ENCODE data around the gene GGTLC1. TPM values are rescaled to one million over a fixed set of nuclear protein-coding genes. Genes with fewer than 3 reads are reported as not detected.
A peak's percentile ranks its signal among the peaks of the same experiment; 100 is the strongest.

The GGTLC1 gene
- total and polyA plus RNA-seq, 2 of the 8 experiments (the other 6 are each of a cell fraction or from before 2014, with no cell fraction given) = not detected

GRCh38 chr20:24004471-24004870 is 15.9 kb upstream of the GGTLC1 start:
- H4K5ac ChIP-seq (ENCODE audit: insufficient read length, low read depth, low read length) = no peak overlapping the region
- H2BK5ac ChIP-seq (ENCODE audit: low read depth, low read length) = no peak overlapping the region
- H3K14ac ChIP-seq (ENCODE audit: insufficient read length) = no peak overlapping the region
- no peak overlapping the region for H3K56ac ChIP-seq (replicated peaks; ENCODE audit: insufficient read length, low read depth, low read length)
- H3K23me2 ChIP-seq (ENCODE audit: low read depth, low read length) = peaks cover 3% of the 10 kb centered on the region; the same call in 1 of the 2 replicates
- no peaks in the 10 kb centered on the region for H3K79me2 ChIP-seq (ENCODE audit: control insufficient read depth in 1 of 2, insufficient read depth in 2 of 2, low read length in 2 of 2)
- H3K4me2 ChIP-seq (ENCODE audit: insufficient read depth in 1 of 2, low read depth in 2 of 2, low read length in 2 of 2) = peak overlapping the region in 1 of 2 experiments; percentile 1; a peak in 1 of 4 replicates
- H4K91ac ChIP-seq (replicated peaks; ENCODE audit: insufficient read length, low read length) = no peak overlapping the region
- CTCF ChIA-PET (ENCODE audit: partially characterized antibody) = interaction anchor here (0.9 kb wide), 1 partner anchor 67 kb away, joined by 3 read pairs; no protein-coding TSS in a partner anchor
- H3K4me3 ChIP-seq (ENCODE audit: extremely low read depth in 1 of 4, insufficient read depth in 2 of 4, low read depth in 3 of 4, low read length in 4 of 4) = no peak overlapping the region
- no peaks in the 10 kb centered on the region for H3K79me1 ChIP-seq (ENCODE audit: low read depth, low read length)
- H3K18ac ChIP-seq (ENCODE audit: extremely low read depth, low read length) = no peak overlapping the region
- H3K4me1 ChIP-seq (replicated peaks in 1 of 4; ENCODE audit: control insufficient read depth in 3 of 4, insufficient read depth in 4 of 4, low read length in 3 of 4) = peaks cover 0 to 3% (median 1%) of the 10 kb centered on the region in 4 experiments; a peak in 1 of 7 replicates
- no peaks in the 10 kb centered on the region for H3K9me3 ChIP-seq (ENCODE audit: insufficient read depth in 2 of 2, low read depth in 1 of 2, low read length in 1 of 2)
- no peak overlapping the region for H2AFZ ChIP-seq (ENCODE audit: low read length)
- no peak overlapping the region for H2BK20ac ChIP-seq (ENCODE audit: low read length)
- no peak overlapping the region for H2BK12ac ChIP-seq (ENCODE audit: low read depth, low read length)
- H2BK15ac ChIP-seq (ENCODE audit: low read length) = no peak overlapping the region
- H3K4ac ChIP-seq (replicated peaks; ENCODE audit: insufficient read length, low read depth, low read length) = no peak overlapping the region
- H3K27me3 ChIP-seq (replicated peaks in 1 of 4; ENCODE audit: control insufficient read depth in 3 of 4, extremely low read depth in 1 of 4, insufficient read depth in 3 of 4, low read length in 3 of 4) = no peaks in the 10 kb centered on the region
- H4K8ac ChIP-seq (ENCODE audit: extremely low read depth, insufficient read depth, low read length) = no peak overlapping the region
- H3K27ac ChIP-seq (ENCODE audit: low read depth, low read length) = no peak overlapping the region
- no peak overlapping the region for H2AK5ac ChIP-seq (ENCODE audit: low read depth, low read length)
- H3K36me3 ChIP-seq (ENCODE audit: control insufficient read depth in 2 of 4, insufficient read depth in 4 of 4, low read length in 3 of 4) = no peaks in the 10 kb centered on the region
- DNase-seq (ENCODE audit: low read depth in 1 of 2, low spot score in 2 of 2) = no peak
- no peak overlapping the region for H3K9ac ChIP-seq (replicated peaks in 1 of 4; ENCODE audit: extremely low read depth in 1 of 4, low read depth in 3 of 4, low read length in 3 of 4)
- FAIRE-seq = no peak
- no peak overlapping the region for H2BK120ac ChIP-seq (replicated peaks; ENCODE audit: low read depth, low read length)
- WGBS, 2 experiments (ENCODE audit: extremely low coverage in 1 of 2, insufficient coverage in 1 of 2, insufficient read length in 1 of 2, insufficient replicate concordance in 2 of 2, low coverage in 1 of 2, low lambda C conversion rate in 2 of 2, missing lambda C conversion rate in 1 of 2) = 58% methylated on average over 9 of the region's 9 CpGs; no CpG with 5 or more reads in 1 of the 2 experiments
- POLR2A ChIA-PET (ENCODE audit: partially characterized antibody) = no interaction called here
- H3K23ac ChIP-seq (ENCODE audit: insufficient read length) = no peak overlapping the region
- H4K20me1 ChIP-seq (replicated peaks in 1 of 2; ENCODE audit: control insufficient read depth in 1 of 2, insufficient read depth in 2 of 2, low read length in 2 of 2) = peaks cover 0 to 4% of the 10 kb centered on the region in 2 experiments
- TF ChIP-seq TBP (IDR thresholded peaks at IDR 0.05; ENCODE audit: low read depth, low read length) = no peak
- TF ChIP-seq CHD2 (IDR thresholded peaks at IDR 0.05; ENCODE audit: low read length) = no peak
- TF ChIP-seq SP2 (IDR thresholded peaks at IDR 0.05; ENCODE audit: low read length) = no peak
- no peak for TF ChIP-seq NANOG (IDR thresholded peaks at IDR 0.05; ENCODE audit: insufficient read depth, low read depth, low read length, poor library complexity, severe bottlenecking)
- TF ChIP-seq EGR1 (IDR thresholded peaks at IDR 0.05; ENCODE audit: borderline replicate concordance, low read depth, low read length) = no peak
- TF ChIP-seq CREB1 (IDR thresholded peaks at IDR 0.05) = no peak
- no peak for TF ChIP-seq HDAC2 (IDR thresholded peaks at IDR 0.05; ENCODE audit: borderline replicate concordance in 1 of 2, low read depth in 2 of 2, low read length in 2 of 2)
- no peak for TF ChIP-seq CTBP2 (IDR thresholded peaks at IDR 0.05; ENCODE audit: borderline replicate concordance, insufficient read depth, insufficient read length, low read length)
- no peak for TF ChIP-seq JUND (IDR thresholded peaks at IDR 0.05; ENCODE audit: low read length)
- no peak for TF ChIP-seq POLR2A (IDR thresholded peaks at IDR 0.05; ENCODE audit: control extremely low read depth in 1 of 2, low read depth in 2 of 2, low read length in 2 of 2)
- TF ChIP-seq HDAC6 (IDR thresholded peaks at IDR 0.05; ENCODE audit: low read depth, low read length) = no peak
- TF ChIP-seq CHD1 (IDR thresholded peaks at IDR 0.05; ENCODE audit: low read depth, low read length) = no peak
- TF ChIP-seq SAP30 (IDR thresholded peaks at IDR 0.05; ENCODE audit: insufficient read depth, insufficient replicate concordance, low read length) = no peak
- no peak for TF ChIP-seq POU5F1 (IDR thresholded peaks at IDR 0.05; ENCODE audit: low read depth, low read length)

All from H1 (cell line).